Erythroblast (primary cell): ENCODE data around the gene PTPN2.
"Not testable (repeated sequence)": the region's sequence is repeated elsewhere in the genome, so short reads cannot be mapped to it uniquely, and the experiment has no call there.

ENCODE experiments used
- DNase-seq, 2 experiments: peaks; one replicate each; lab custom pipeline; 2025; lab: John Stamatoyannopoulos, UW
- GATA1 ChIP-seq: IDR thresholded peaks from 2 replicates; pipeline ENCODE4 v1.6.1; 2011; ENCODE audit warnings: low read depth, mild to moderate bottlenecking, control low read depth, low read length, moderate library complexity
- POLR2A ChIP-seq: IDR thresholded peaks from 2 replicates; pipeline ENCODE4 v1.6.1; 2011; ENCODE audit warnings: mild to moderate bottlenecking, low read length

Gene PTPN2

DNA sequence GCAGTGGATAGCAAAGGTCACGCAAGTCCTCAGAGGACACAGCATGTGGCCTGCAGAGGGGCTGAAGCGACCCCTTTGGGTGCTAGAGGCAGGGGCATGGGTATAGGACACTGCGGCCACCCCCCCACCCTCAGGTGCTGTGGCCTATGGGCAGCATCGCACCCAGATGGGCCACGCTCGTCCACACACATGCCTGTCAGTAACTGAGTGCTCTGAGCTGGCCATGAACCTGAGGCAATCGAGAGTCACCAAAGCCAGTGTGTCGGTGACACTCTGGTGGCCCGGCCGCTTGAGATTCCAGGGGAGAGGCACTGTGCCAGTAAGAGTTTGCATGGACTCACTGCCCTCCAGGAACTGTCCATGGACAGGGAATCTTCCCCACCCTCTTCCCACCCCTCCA lies 22.7 kb upstream of the PTPN2 start:
- TF ChIP-seq POLR2A (no peak), GATA1 (no peak)
- DNase-seq = no peak

DNA sequence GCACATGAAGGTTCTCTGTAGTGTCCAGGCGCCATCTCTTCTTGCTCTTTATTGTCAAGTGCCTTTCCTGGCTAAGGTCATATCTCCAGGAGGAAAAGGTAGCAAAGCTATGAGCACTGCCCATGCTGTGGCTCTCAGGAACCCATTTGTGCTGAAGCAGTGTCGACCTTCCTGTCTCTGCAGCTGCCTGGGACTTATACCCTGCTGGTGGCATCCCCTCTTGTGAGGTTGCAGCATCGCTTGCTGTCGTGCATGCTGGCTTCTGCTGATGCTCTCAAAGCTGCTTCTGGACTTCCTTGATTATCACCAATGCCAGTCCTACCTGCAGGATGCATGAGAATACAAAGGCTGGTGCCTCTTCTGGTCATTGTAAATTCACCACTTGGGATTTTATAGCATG lies 22.1 kb upstream of the PTPN2 start:
- TF ChIP-seq POLR2A = no peak
- no peak for TF ChIP-seq GATA1
- DNase-seq = no peak

DNA sequence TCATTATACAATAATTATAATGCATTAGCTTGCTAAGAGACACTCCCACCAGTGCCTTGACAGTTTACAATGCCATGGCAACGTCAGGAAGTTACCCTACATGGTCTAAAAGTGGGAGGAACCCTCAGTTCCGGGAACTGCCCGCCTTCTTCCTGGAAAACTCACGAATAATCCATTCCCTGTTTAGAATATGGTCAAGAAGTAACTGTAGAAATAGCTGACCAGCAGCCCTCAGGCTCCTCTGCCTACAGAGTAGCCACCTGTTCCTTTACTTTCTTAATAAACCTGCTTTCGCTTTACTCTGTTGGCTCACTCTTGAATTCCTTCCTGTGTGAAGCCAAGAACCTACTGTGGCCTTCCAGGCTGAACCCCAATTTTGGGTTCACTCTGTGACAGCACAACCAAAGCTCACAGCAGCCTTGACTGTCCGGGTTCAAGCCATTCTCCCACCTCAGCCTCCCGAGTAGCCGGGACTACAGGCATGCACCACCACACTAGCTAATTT lies 20.0 kb upstream of the PTPN2 start:
- TF ChIP-seq POLR2A (no peak), GATA1 (no peak)
- peak; percentile 90 for DNase-seq

DNA sequence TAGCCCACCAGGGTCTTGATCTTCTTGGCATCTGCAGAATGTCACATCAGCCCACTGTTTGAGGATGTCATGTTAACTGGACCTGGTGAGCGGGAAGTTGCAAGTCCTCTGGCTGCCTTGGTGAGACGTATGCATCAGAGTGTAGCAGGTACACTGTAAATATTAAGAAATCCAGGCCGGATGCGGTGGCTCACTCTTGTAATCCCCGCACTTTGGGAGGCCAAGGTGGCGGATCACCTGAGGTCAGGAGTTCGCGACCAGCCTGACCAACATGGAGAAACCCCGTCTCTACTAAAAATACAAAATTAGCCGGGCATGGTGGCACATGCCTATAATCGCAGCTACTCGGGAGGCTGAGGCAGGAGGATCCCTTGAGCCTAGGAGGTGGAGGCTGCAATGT lies 17.2 kb upstream of the PTPN2 start:
- DNase-seq = not testable (repeated sequence)

DNA sequence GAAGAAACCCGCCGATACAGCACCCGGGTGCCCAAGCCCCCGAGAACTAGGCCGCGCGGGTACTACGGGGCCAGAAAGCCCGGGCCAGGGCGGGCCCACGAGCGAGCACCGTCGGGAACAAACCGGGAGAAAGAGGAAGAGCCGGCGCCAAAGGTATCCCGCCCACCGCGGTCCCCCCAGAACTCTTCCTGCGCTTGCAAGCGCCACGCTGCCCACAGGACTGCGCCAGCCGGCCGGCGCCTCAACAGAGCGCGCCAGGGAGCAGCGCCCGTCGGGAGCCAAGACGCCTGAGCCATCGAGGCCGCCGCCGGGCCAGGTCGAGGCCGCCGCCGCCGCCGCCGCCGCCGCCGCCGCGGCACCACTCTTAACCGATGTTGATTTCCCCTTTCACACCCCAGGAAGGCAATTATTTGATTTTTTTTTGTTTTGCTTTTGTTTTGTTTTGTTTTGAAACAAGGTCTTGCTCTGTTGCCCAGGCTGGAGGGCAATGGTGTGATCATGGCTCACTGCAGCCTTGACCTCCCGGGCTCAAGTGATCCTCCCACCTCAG lies 12.8 kb upstream of the PTPN2 start:
- DNase-seq = not testable (repeated sequence)

DNA sequence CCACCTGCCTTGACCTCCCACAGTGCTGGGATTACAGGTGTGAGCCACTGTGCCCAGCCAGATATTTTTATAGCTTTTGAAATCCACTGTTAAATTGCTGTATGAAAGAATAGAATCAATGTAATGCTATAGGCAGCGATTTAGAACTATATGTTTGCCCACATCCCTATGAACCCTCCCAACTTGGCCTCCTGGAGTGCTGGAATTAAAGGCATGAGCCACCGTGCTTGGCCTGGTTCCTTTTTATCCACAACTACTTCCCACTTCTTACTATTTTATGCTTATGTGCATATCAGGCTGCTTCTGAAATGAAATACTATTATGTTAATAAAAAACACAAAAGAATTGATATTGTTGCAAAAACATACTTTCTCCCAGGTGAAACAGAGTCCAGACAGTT lies 11.6 kb upstream of the PTPN2 start:
- TF ChIP-seq GATA1 (no peak), POLR2A (no peak)
- no peak for DNase-seq

DNA sequence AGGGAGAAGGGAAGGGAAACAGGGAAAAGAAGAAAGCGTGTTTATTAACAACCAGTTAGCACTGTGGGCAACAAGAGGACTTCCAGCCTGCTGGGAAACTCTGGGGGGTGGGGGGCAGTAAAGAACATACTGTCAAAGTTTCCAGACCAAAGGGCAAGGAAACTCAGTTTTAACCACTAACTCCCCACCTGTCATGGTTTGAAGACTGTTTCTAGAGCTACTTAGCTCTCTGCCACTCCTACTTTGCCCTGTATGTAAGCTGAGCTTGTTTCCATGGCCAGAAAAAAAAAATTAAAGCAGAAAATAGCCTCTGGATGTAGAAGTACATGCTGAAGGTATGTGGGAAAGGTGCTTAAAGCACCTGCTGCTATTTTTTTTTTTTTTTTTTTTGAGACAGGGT lies 11.0 kb upstream of the PTPN2 start:
- no peak for DNase-seq
- TF ChIP-seq GATA1 (no peak), POLR2A (no peak)

DNA sequence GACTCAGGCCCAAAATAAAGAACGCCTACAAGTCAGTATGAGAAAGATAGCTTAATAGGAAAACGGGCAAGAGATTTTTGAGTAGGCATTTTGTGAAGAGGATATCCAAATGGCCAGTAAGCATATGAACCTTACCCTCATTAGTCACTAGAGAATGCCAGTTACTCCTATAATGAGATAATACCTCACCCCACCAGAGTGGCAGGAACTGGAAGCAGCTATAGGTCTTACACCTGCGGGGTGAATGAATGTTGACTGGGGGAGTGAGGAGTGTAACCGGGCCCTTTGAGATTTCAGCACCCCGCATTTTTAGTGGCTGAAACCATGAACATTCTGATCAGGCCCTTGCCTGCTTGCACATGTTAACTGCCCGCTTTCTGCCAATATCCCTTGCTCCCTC lies 7.5 kb upstream of the PTPN2 start:
- TF ChIP-seq POLR2A (no peak), GATA1 (no peak)
- DNase-seq = no peak

DNA sequence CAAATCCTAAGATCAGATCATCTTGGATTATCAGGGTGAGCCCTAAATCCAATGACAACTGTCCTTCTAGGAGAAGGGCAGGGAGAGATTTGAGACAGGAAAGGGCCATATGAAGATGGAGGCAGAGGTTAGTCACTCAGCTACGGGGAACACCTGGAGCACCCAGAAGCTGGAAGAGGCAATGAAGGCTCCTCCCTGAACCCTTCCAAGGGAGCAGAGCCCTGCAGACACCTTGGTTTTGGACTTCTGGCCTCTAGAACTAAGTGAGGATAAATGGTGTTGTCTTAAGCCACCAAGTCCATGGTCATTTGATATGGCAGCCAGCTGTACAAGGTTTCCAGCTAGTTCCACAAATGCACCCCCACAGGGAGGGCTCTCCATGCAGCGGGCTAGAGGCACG lies 6.9 kb upstream of the PTPN2 start:
- TF ChIP-seq POLR2A = no peak
- TF ChIP-seq GATA1 = no peak
- no peak for DNase-seq

DNA sequence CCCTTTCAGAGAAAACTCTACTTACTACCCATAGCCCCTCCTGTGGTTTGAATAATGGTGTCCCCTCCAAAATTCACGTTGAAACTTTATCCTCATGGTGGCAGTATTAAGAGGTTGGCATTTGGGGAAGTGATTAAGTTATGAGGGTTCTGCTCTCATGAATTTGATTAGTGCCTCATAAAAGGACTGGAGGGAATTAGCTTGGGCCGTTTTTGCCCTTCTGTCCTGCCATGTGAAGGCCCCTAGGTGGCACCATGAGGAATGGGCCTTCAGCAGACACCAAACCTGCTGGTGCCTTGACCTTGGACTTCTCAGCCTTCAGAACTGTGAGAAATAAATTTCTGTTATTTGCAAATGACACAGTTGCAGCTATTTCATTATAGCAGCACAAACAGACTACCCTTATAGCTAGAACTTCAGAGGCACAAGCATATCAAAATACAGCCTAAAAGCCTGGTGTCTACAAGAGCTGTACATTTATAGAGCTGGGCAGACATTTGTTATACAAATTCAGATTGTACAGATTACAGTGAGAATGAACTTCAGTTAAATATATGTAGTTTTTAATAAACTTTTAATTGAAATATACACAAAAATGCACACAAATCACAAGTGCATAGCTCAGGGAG lies 2.6 kb upstream of the PTPN2 start:
- no peak for TF ChIP-seq POLR2A
- no peak for TF ChIP-seq GATA1
- peak; percentile 37 to 42 for DNase-seq

DNA sequence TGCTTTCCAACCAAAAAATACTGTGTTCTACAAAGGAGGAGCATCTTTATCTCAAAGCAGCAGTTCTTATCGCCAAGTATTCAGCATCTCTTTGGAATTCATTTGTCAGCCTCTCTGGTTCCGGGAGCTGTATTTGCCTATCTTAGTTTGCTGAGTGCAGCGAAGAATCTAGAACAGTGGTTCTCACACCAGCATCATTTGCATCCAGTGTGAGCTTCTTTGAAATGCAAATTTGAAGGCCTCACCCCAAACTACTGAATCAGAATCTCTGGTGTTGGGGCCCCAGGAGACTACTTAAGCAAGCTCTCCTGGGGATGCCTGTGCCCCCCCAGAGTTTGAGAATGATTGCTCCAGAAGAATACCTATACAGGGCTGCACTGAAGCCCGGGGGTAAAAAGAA lies 1.5 kb upstream of the PTPN2 start:
- DNase-seq = peak; percentile 43 to 76

DNA sequence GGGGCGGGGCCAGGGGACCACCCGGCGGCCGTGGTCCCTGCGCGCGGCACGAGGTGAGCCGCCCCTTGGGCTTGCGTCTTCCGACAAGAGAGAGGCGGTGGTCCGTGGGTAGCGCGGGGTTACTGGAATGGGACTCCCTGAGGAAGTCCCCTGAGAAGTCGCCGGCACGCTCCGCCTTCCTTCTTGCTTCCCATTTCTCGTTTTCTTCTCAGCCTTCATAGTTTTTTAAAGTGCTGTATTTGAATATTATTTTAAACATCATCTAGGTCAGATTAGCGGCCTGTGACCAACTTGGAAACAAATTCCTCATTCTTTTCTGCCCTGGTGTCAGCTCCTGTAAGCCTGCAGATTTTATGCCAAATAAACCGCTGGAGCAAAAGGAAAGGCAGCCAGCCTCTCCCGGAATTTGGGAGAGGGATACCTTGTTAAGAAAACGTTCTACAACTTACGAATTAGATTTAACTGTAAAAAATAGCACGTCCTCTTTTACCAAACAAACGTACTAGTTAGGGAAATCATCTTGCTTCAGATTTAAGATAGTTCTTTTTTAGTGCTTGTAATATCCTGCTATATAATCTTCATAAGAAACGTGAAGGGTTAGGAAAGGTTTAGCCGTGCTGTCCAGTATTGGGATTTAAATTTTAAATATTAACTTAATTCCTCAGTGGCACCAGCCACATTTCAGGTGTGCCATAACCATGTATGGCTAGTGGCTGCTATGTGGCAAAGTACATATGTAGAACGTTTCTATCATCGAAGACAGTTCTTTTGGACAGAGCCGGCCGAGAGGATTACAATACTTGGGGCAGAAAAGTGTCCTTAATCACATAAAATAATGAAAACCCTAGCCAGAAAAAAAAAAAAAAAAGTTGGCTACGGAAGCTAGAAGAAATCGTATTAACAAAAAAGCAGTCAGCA lies 628 bp upstream of the PTPN2 start:
- DNase-seq = peak in 1 of 2 experiments; percentile 59

More for the DNA sequence above, 1.5 kb upstream of the PTPN2 start:
- no peak for TF ChIP-seq POLR2A
- no peak for TF ChIP-seq GATA1

DNA sequence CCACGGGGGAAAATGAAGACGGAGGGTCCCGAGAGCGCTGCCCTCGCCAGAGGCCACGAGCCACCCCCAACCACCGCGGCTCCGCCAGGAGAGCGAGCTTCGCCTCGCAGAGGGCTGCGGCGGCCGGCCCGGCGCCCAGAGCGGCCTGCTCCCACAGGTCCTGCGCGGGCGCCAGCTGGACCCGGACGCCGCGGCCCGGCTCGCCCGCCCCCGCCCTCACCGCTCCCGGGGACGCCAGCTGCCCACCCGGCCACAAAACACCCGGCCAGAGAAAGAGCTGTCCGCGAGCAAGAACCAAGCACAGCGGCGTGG lies 709 bp downstream of the PTPN2 start:
- no peak for DNase-seq
- TF ChIP-seq POLR2A (no peak), GATA1 (no peak)

More for the DNA sequence above, 628 bp upstream of the PTPN2 start:
- no peak for TF ChIP-seq POLR2A
- TF ChIP-seq GATA1 = no peak
